ENCODE data around the gene CCDC91. TPM values are rescaled to one million over a fixed set of nuclear protein-coding genes. Genes with fewer than 3 reads are reported as not detected.

The CCDC91 gene
- total and polyA plus RNA-seq, 4 donors = 13.4 to 41.3 (median 23.3) TPM

DNA sequence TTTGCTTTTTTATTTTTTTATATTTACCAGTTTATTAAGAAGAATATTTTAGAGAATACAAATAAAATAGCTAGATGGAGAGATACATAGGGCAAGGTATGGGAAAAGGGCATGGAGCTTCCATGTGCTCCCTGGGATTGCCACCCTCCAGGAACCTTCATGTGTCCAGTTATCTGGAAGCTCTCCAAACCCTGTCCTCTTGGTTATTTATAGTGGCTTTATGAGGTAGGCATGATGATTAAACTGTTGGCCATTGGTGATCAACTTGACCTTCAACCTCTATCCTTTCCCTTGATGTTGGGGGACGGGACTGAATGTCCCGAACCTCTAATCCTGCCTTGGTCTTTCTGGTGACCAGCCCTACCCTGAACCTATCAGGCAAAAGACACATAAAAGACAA lies 156.3 kb downstream of the CCDC91 start:
- WGBS, 2 donors = 97 to 100% methylated on average over 2 of the region's 2 CpGs
- Histone ChIP-seq H3K9ac (ENCODE audit: insufficient read depth in 1 of 2, low read length in 2 of 2) (no peak overlapping the region), H3K27ac (ENCODE audit: low read depth in 1 of 2, low read length in 1 of 2) (no peak overlapping the region), H3K36me3 (ENCODE audit: control insufficient read depth in 4 of 4, insufficient read depth in 4 of 4, low read length in 4 of 4) (peaks cover 0 to 3% (median 0%) of the 10 kb centered on the region in 4 donors), H3K9me3 (ENCODE audit: control insufficient read depth in 4 of 4, insufficient read depth in 3 of 4, low read length in 3 of 4) (no peaks in the 10 kb centered on the region), H3K27me3 (ENCODE audit: control insufficient read depth in 3 of 3, insufficient read depth in 3 of 3, low read length in 2 of 3) (no peaks in the 10 kb centered on the region), H3K4me3 (no peak overlapping the region), H3K4me1 (ENCODE audit: control insufficient read depth in 5 of 5, insufficient read depth in 5 of 5, low read length in 5 of 5) (peaks cover 0 to 2% (median 0%) of the 10 kb centered on the region in 5 donors)
- no peak for DNase-seq
- TF ChIP-seq, protein P1, sequence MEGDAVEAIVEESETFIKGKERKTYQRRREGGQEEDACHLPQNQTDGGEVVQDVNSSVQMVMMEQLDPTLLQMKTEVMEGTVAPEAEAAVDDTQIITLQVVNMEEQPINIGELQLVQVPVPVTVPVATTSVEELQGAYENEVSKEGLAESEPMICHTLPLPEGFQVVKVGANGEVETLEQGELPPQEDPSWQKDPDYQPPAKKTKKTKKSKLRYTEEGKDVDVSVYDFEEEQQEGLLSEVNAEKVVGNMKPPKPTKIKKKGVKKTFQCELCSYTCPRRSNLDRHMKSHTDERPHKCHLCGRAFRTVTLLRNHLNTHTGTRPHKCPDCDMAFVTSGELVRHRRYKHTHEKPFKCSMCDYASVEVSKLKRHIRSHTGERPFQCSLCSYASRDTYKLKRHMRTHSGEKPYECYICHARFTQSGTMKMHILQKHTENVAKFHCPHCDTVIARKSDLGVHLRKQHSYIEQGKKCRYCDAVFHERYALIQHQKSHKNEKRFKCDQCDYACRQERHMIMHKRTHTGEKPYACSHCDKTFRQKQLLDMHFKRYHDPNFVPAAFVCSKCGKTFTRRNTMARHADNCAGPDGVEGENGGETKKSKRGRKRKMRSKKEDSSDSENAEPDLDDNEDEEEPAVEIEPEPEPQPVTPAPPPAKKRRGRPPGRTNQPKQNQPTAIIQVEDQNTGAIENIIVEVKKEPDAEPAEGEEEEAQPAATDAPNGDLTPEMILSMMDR (IDR thresholded peaks at IDR 0.05; ENCODE audit: control extremely low read depth, extremely low read depth) = no peak
- no peak for ATAC-seq (ENCODE audit: insufficient read depth, low FRiP score)

GRCh38 chr12:28349196-28349595 lies 158.9 kb downstream of the CCDC91 start:
- H3K27me3 ChIP-seq (ENCODE audit: control insufficient read depth in 3 of 3, insufficient read depth in 3 of 3, low read length in 2 of 3) = no peaks in the 10 kb centered on the region
- no peak for ATAC-seq (ENCODE audit: insufficient read depth, low FRiP score)
- H3K36me3 ChIP-seq (ENCODE audit: control insufficient read depth in 4 of 4, insufficient read depth in 4 of 4, low read length in 4 of 4) = peaks cover 0 to 12% (median 0%) of the 10 kb centered on the region in 4 donors
- peaks cover 0 to 2% (median 0%) of the 10 kb centered on the region in 5 donors for H3K4me1 ChIP-seq (ENCODE audit: control insufficient read depth in 5 of 5, insufficient read depth in 5 of 5, low read length in 5 of 5)
- H3K4me3 ChIP-seq = no peak overlapping the region
- no peak for DNase-seq
- TF ChIP-seq, protein P1 (IDR thresholded peaks at IDR 0.05; ENCODE audit: control extremely low read depth, extremely low read depth) = no peak
- WGBS, 2 donors = 96 to 98% methylated on average over 2 of the region's 2 CpGs
- no peak overlapping the region for H3K9ac ChIP-seq (ENCODE audit: insufficient read depth in 1 of 2, low read length in 2 of 2)
- no peak overlapping the region for H3K27ac ChIP-seq (ENCODE audit: low read depth in 1 of 2, low read length in 1 of 2)
- H3K9me3 ChIP-seq (ENCODE audit: control insufficient read depth in 4 of 4, insufficient read depth in 3 of 4, low read length in 3 of 4) = peaks cover 0 to 12% (median under 1%) of the 10 kb centered on the region in 4 donors

DNA sequence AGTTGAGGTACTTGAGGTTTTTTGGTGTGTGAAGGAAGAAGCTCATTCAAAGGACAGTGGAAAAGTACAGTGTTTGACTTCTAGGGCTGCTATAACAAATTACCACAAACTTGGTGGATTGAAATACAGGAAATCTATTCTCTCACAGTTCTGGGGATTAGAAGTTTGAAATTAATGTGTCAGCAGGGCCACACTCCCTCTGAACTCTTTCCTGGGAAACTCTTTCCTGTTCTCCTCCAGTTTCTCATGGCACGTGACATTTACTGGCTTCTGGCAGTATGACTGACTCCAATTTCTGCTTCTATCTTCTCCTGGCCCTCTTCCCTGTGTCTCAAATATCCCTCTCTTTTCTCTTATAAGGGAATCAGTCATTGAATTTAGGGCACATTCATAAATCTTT lies 160.2 kb downstream of the CCDC91 start:
- DNase-seq (no peak), ATAC-seq (ENCODE audit: insufficient read depth, low FRiP score) (no peak)
- 78 to 100% methylated on average over 1 of the region's 1 CpG for WGBS, 2 donors
- H3K4me1 ChIP-seq (ENCODE audit: control insufficient read depth in 5 of 5, insufficient read depth in 5 of 5, low read length in 5 of 5) = peaks cover 0 to 8% (median 1%) of the 10 kb centered on the region in 5 donors
- no peak overlapping the region for H3K4me3 ChIP-seq
- H3K9me3 ChIP-seq (ENCODE audit: control insufficient read depth in 4 of 4, insufficient read depth in 3 of 4, low read length in 3 of 4) = peaks cover 0 to 12% (median under 1%) of the 10 kb centered on the region in 4 donors
- H3K27ac ChIP-seq (ENCODE audit: low read depth in 1 of 2, low read length in 1 of 2) = no peak overlapping the region
- H3K27me3 ChIP-seq (ENCODE audit: control insufficient read depth in 3 of 3, insufficient read depth in 3 of 3, low read length in 2 of 3) = no peaks in the 10 kb centered on the region
- no peak overlapping the region for H3K9ac ChIP-seq (ENCODE audit: insufficient read depth in 1 of 2, low read length in 2 of 2)
- peaks cover 0 to 12% (median 0%) of the 10 kb centered on the region in 4 donors for H3K36me3 ChIP-seq (ENCODE audit: control insufficient read depth in 4 of 4, insufficient read depth in 4 of 4, low read length in 4 of 4)
- TF ChIP-seq, protein P1 (IDR thresholded peaks at IDR 0.05; ENCODE audit: control extremely low read depth, extremely low read depth) = no peak

DNA sequence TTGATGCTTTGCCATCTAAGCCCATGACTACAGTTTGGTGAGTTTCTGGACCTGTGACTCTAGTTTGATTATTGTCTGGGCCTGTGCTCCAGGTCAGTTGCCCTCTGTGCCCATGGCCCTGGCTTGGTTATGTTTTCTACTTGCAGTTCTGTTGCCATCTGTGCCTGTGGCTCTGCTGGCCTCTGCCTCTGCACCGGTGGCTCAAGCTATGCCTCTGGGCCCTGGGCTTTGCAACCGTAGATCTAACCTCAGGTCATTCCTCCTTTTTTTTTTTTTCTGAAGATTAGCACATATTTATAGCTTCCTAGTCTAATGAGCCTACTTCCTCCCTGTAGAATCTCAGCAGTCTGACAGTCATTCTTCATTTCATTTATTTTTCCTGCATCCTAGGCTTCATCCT lies 161.2 kb downstream of the CCDC91 start:
- 84 to 90% methylated on average over 2 of the region's 2 CpGs for WGBS, 2 donors
- H3K9ac ChIP-seq (ENCODE audit: insufficient read depth in 1 of 2, low read length in 2 of 2) = no peak overlapping the region
- TF ChIP-seq, protein P1 (IDR thresholded peaks at IDR 0.05; ENCODE audit: control extremely low read depth, extremely low read depth) = no peak
- H3K4me1 ChIP-seq (ENCODE audit: control insufficient read depth in 5 of 5, insufficient read depth in 5 of 5, low read length in 5 of 5) = peaks cover 0 to 13% (median 2%) of the 10 kb centered on the region in 5 donors
- H3K36me3 ChIP-seq (ENCODE audit: control insufficient read depth in 4 of 4, insufficient read depth in 4 of 4, low read length in 4 of 4) = peaks cover 0 to 12% (median 0%) of the 10 kb centered on the region in 4 donors
- peaks cover 0 to 12% (median under 1%) of the 10 kb centered on the region in 4 donors for H3K9me3 ChIP-seq (ENCODE audit: control insufficient read depth in 4 of 4, insufficient read depth in 3 of 4, low read length in 3 of 4)
- H3K27me3 ChIP-seq (ENCODE audit: control insufficient read depth in 3 of 3, insufficient read depth in 3 of 3, low read length in 2 of 3) = no peaks in the 10 kb centered on the region
- no peak overlapping the region for H3K27ac ChIP-seq (ENCODE audit: low read depth in 1 of 2, low read length in 1 of 2)
- DNase-seq (no peak), ATAC-seq (ENCODE audit: insufficient read depth, low FRiP score) (no peak)
- no peak overlapping the region for H3K4me3 ChIP-seq
